DOHH2 (cell line): ENCODE data around the gene B3GNT2.

ENCODE experiments used
- H3F3A ChIP-seq: fragments of 200-600 bp; sonication (generic), shearing (Covaris generic); 2 replicates; pipeline ENCODE4 v1.6.0; 2016; ENCODE audit warnings: antibody characterized with exemption, mild to moderate bottlenecking; ENCODE audit not compliant: control insufficient read depth, insufficient read depth
- H3K27ac ChIP-seq: fragments of 200-600 bp; sonication (generic); 2 replicates; pipeline ENCODE4 v1.5.1; 2014; ENCODE audit warnings: low read depth, mild to moderate bottlenecking, low read length, moderate library complexity
- H3K27me3 ChIP-seq: fragments of 200-600 bp; sonication (generic); 2 replicates; pipeline ENCODE4 v1.6.1; 2014; ENCODE audit warnings: mild to moderate bottlenecking, low read length, mixed read lengths; ENCODE audit not compliant: control insufficient read depth
- H3K36me3 ChIP-seq: fragments of 200-600 bp; sonication (generic); 2 replicates; pipeline ENCODE4 v1.6.1; 2014; ENCODE audit warnings: mild to moderate bottlenecking, low read length, moderate library complexity, mixed read lengths; ENCODE audit not compliant: control insufficient read depth
- H3K4me1 ChIP-seq: fragments of 200-600 bp; sonication (generic); 2 replicates; pipeline ENCODE4 v1.6.1; 2014; ENCODE audit warnings: mild to moderate bottlenecking, low read length, mixed read lengths; ENCODE audit not compliant: control insufficient read depth
- H3K4me2 ChIP-seq: fragments of 200-600 bp; sonication (generic); 2 replicates; pipeline ENCODE4 v1.6.0; 2014; ENCODE audit warnings: mild to moderate bottlenecking, low read length, moderate library complexity
- H3K4me3 ChIP-seq: fragments of 200-600 bp; sonication (generic); 2 replicates; pipeline ENCODE4 v1.5.1; 2014; ENCODE audit warnings: mild to moderate bottlenecking, low read length, mixed read lengths
- H3K79me2 ChIP-seq: fragments of 200-600 bp; sonication (generic); 2 replicates; pipeline ENCODE4 v1.6.1; 2014; ENCODE audit warnings: mild to moderate bottlenecking, low read length, mixed read lengths; ENCODE audit not compliant: control insufficient read depth
- H3K9me2 ChIP-seq: fragments of 200-600 bp; sonication (generic); replicated peaks from 2 replicates; pipeline ENCODE4 v1.6.1; 2014; ENCODE audit warnings: mild to moderate bottlenecking, low read length, mixed read lengths; ENCODE audit not compliant: control insufficient read depth
- H3K9me3 ChIP-seq: fragments of 200-600 bp; sonication (generic); 2 replicates; pipeline ENCODE4 v1.6.1; 2014; ENCODE audit warnings: antibody characterized with exemption, low read length, mixed read lengths; ENCODE audit not compliant: control insufficient read depth, insufficient read depth
- H4K20me1 ChIP-seq: fragments of 200-600 bp; sonication (generic); 2 replicates; pipeline ENCODE4 v1.6.0; 2014; ENCODE audit warnings: low read depth, mild to moderate bottlenecking, antibody characterized with exemption, low read length, moderate library complexity; ENCODE audit not compliant: control insufficient read depth, insufficient read depth
- CTCF ChIP-seq: fragments of 200-600 bp; sonication (generic); IDR thresholded peaks from one replicate; pipeline ENCODE4 v1.5.1; 2014; ENCODE audit warnings: antibody characterized with exemption, mild to moderate bottlenecking, low read depth, low read length; ENCODE audit not compliant: poor library complexity, severe bottlenecking
- EZH2phosphoT487 ChIP-seq: fragments of 200-600 bp; sonication (generic); IDR thresholded peaks from 2 replicates; pipeline ENCODE4 v1.6.1; 2017; ENCODE audit warnings: borderline replicate concordance, mild to moderate bottlenecking, antibody characterized with exemption, low read length, moderate library complexity, mixed read lengths

B3GNT2 gene

GRCh38 chr2:62248226-62248625 lies 52.3 kb downstream of the B3GNT2 start:
- no peaks in the 10 kb centered on the region for H3K9me2 ChIP-seq
- no peaks in the 10 kb centered on the region for H3K79me2 ChIP-seq
- H3K27me3 ChIP-seq: no peaks in the 10 kb centered on the region
- H3K4me2 ChIP-seq: no peak overlapping the region
- H3K9me3 ChIP-seq: no peaks in the 10 kb centered on the region
- TF ChIP-seq EZH2phosphoT487 (no peak), CTCF (no peak)
- H3K4me3 ChIP-seq: no peak overlapping the region
- no peaks in the 10 kb centered on the region for H3K36me3 ChIP-seq
- no peaks in the 10 kb centered on the region for H3F3A ChIP-seq
- no peaks in the 10 kb centered on the region for H3K4me1 ChIP-seq
- no peak overlapping the region for H3K27ac ChIP-seq
- H4K20me1 ChIP-seq: no peaks in the 10 kb centered on the region

GRCh38 chr2:62250239-62250638 lies 54.3 kb downstream of the B3GNT2 start:
- Histone ChIP-seq H3K79me2 (no peaks in the 10 kb centered on the region), H3K4me2 (no peak overlapping the region), H3K4me1 (no peaks in the 10 kb centered on the region; the same call in 1 of the 2 replicates), H3K4me3 (no peak overlapping the region), H4K20me1 (no peaks in the 10 kb centered on the region), H3F3A (no peaks in the 10 kb centered on the region), H3K27ac (no peak overlapping the region), H3K27me3 (no peaks in the 10 kb centered on the region), H3K9me2 (no peaks in the 10 kb centered on the region), H3K36me3 (no peaks in the 10 kb centered on the region), H3K9me3 (0 out of 2 replicates have a peak, but pooled peaks cover 2% of the 10 kb centered on the region)
- TF ChIP-seq EZH2phosphoT487: no peak
- TF ChIP-seq CTCF: no peak

GRCh38 chr2:62254424-62255266 lies 58.7 kb downstream of the B3GNT2 start:
- Histone ChIP-seq H3K4me3 (no peak overlapping the region), H3K27ac (no peak overlapping the region), H3K9me3 (0 out of 2 replicates have a peak, but pooled peaks cover 2% of the 10 kb centered on the region), H3K27me3 (no peaks in the 10 kb centered on the region), H3K36me3 (no peaks in the 10 kb centered on the region), H3K79me2 (no peaks in the 10 kb centered on the region), H3K4me1 (no peaks in the 10 kb centered on the region; the same call in 1 of the 2 replicates), H4K20me1 (no peaks in the 10 kb centered on the region), H3F3A (no peaks in the 10 kb centered on the region), H3K4me2 (no peak overlapping the region), H3K9me2 (no peaks in the 10 kb centered on the region)
- no peak for TF ChIP-seq CTCF
- no peak for TF ChIP-seq EZH2phosphoT487
